HG02852 (cell line): Measurements from ENCODE around the gene NFIA.

Experiments
- ATAC-seq: cut with Tn5 transposase; IDR thresholded peaks from one replicate; pipeline ENCODE4 v1.9.1; 2021; ENCODE audit warnings: mild to moderate bottlenecking, moderate library complexity; ENCODE audit not compliant: unreplicated experiment

Gene NFIA

GRCh38 chr1:61403679-61404596, 321.6 kb downstream of the NFIA start:
- no peak for ATAC-seq

DNA sequence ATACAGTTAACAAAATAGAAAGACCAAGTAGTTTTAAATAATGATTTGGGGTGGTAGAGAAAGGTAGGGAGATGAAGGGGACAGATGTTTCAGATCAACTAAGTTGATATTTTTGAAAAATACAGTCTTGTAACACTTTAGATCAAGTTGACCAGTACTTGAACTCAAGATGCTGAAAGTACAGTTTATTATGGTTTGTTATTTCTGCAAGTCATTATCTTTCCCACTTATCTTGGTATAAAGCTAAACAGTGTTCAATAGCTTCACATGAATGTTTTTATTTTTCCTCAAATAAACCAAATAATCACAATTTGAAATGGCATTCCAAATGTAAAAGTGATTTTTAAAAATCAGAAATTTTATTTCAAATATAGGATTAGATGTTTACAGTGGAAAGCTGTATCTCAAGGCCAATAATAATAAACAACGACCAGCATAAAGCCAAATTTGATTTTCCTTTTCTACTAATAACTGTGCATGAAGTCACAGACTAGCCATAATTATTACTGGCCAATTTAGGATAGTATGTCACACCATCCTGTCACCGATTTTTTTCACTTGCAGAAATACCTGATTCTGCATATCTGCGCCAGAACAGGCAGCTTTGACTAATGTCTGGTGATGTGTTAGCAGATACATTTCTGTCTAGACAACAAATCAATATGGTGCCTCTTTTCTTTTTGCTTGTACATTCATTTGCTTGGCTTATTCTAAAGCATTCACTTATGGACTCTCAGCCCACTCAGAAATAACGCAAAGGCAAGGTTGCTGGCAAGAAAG, 322.4 kb downstream of the NFIA start:
- ATAC-seq, result no peak

DNA sequence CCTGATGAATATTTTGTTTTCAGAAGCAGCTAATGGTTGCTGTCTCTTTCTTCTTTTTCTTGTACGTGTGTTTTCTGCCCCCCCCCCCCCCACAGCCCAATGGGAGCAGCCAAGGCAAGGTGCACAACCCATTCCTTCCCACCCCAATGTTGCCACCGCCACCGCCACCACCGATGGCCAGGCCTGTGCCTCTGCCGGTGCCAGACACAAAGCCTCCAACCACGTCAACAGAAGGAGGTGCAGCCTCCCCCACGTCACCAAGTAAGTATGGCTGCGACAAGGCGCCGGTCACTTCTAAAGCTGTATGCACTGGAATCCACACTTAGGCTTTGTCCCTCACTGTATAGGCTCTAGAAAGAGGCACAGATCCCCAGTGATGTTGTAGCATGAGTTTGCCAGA, 324.1 kb downstream of the NFIA start:
- ATAC-seq, result no peak

DNA sequence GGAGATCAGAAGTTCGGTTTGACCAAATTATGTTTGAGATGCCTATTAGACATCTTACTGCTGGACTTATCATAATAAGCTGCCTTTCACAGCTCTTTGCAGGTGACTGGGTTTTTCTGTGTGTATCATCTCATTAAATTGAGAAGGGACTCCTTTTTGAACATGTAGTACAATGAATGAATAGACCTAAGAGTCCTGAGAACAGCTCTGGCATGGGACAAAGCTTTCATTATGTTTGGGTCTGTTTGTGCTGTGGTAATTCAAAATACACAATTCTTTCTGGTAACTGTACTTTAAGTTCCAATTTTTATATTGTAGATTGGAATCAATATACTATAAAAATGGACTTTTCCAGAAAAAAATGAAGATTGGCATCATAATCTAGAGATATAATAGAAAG, 330.2 kb downstream of the NFIA start:
- ATAC-seq, result no peak

GRCh38 chr1:61419196-61419595, 336.8 kb downstream of the NFIA start:
- ATAC-seq, result no peak

DNA sequence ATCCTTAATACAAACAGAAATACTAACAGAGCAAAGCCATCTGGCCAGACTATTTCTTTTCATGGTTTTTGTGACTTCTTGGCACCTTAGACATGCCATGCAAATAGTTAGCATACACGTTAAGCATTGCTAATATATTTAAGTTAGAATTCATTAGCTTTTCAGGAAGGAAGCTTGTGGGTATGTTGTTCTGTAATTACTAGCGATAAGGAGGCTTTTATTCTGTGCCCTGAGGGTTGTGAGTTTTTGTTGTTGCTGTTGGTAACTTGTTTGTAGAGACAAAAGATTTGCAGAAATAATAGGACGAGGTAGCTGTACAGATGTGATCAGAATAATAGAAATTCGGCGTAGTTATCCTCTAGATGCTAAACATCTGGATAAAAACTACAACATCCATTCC, 337.3 kb downstream of the NFIA start:
- no peak for ATAC-seq

- ATAC-seq, result no peak
These were observed 337.9 kb downstream of the NFIA start for GRCh38 chr1:61420243-61420642.

GRCh38 chr1:61420909-61421835, 338.8 kb downstream of the NFIA start:
- no peak for ATAC-seq

DNA sequence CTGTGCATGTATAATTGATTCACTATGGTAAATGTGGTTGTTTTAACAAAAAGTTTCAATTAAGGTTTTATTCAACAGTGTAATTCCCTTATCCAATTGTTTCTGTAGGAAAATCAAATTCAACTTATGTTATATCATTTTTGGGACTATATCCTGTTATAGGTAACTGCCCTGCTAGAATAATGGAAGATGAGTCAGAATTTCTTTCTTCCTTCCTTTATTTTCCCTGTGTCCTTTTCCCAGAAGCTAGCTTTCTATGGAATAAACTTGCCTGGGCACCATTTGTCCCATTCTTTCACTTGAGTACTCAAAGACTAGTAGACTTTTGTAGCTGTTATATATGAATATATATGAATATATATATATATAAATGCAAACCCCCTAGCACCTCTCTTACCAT, 341.3 kb downstream of the NFIA start:
- no peak for ATAC-seq

DNA sequence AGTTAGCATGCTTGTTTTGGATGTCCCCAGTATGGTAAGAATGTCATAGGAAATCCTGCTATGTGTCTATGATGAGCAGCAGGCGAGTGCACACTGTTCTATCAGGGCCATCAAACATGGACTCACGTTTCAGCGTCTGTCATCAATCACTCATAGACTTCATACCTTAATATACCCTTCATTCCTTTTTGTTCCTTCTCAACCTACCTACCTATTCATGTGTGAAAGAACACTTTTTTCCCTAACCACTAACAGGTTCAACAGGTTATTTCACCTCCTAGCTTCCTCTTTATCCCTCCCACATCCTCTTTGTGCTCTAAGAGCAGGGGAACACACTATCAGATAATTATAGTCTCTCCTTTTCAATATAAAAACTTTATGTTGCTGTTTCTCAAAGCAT, 342.0 kb downstream of the NFIA start:
- no peak for ATAC-seq

DNA sequence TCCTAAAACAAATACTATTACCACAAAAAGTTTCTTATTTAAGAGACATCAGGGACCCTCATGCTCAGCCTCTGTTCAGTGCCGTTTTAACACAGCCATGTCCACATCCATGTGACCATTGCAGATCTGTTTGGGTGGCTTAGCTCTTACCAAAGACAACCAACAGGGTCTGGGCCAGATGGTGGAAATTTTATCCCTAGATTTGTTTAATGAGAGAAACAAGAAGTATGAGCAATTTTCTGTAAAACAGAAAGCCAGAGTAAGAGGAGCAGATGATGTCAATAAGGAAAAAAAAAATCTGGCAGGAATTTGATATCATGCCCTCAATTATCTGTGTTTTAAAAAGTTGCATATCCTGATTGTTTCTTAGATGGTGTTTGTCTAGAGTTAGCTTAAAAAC, 342.7 kb downstream of the NFIA start:
- ATAC-seq, result no peak

DNA sequence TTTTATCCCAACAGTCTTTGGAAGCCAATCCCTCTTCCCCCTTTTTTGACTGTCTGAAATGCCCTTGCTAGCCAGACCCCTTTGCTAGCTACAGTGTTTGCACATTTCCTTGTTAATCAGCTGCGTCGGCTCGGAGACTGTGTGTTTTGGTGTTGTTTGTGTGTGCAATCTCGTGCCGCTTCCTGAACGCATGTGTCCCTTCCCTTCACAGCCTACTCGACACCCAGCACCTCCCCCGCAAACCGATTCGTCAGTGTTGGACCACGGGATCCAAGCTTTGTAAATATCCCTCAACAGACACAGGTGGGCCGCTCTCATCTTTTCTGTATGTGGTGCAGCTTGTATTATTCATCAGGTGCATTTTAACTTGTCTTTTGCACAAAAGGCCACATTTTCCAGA, 343.9 kb downstream of the NFIA start:
- no peak for ATAC-seq

GRCh38 chr1:61426885-61427284, 344.5 kb downstream of the NFIA start:
- no peak for ATAC-seq

DNA sequence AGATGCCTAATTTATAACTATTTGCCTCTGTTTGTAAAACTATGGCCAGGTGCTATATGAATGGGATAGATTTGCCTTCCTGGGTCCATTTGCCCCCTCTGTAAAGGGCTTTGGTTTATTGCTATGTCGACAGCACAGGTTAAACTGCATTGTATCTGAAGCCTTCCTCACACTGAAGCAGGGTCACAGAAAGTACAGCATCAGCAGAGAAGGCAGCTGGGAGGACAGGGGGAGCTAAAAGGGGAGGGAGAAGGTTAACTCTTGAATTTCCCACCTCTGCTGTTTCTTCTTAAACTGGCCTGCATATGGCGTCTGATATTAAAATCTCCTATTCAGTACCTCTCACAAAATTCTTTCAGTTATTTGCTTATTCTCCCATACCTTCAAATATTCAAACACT, 345.1 kb downstream of the NFIA start:
- no peak for ATAC-seq

GRCh38 chr1:61428146-61428545, 345.8 kb downstream of the NFIA start:
- ATAC-seq, result no peak

DNA sequence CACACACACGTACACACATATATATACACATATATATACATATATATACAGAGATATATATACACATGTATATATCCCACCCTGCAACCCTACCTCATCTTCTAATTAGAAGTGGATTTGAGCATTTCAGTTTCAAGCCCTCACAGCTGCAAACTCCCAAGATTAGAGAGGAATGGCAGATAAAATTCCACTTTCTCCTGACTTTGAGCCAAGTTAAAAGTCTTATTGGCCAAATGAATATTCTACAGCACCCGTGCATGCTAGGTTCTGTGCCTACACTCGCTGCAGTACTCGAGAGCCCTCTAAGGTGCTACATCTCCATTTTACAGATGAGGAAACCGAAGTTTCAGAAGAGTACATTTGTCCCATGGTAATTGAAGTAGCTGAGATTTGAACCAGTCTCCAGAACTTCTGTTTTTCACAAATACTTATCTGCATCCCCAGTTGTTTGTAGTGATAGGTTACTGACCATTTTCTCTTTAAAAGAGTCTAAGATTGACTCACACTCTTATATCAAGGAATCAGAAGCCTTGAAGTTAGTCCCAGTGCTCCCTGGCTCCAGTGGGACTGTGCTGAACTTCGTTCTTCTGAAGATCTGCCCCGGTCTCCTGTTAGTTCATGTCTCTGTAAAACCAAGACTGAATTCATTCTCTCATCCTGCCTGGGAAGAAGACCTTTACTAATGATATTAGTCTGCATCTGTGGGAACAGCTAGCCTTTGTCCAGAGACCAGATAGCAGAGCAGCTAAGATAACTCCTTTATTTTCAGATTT, 350.4 kb downstream of the NFIA start:
- ATAC-seq, result no peak

DNA sequence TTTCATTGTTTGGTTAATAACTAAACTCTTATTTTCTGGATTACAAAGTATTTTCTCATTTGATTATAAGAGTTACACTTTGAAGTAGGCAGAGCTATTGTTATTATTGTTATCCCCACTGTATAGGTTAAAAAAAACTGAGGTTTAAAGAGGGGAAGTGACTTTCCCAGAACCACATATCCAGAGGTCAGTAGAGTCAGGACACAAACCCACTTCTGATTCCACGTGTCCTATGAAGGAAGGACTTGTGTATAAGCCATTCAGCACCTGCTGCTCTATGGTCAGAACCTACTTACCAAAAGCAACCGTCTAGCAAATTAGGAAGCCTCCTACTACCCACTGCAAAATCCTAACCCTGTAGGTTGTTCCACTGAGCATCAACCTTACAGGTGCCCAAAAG, 351.3 kb downstream of the NFIA start:
- no peak for ATAC-seq

GRCh38 chr1:61434276-61434675, 351.9 kb downstream of the NFIA start:
- ATAC-seq, result no peak

- ATAC-seq, result no peak
These were observed 352.9 kb downstream of the NFIA start for GRCh38 chr1:61435226-61435625.

DNA sequence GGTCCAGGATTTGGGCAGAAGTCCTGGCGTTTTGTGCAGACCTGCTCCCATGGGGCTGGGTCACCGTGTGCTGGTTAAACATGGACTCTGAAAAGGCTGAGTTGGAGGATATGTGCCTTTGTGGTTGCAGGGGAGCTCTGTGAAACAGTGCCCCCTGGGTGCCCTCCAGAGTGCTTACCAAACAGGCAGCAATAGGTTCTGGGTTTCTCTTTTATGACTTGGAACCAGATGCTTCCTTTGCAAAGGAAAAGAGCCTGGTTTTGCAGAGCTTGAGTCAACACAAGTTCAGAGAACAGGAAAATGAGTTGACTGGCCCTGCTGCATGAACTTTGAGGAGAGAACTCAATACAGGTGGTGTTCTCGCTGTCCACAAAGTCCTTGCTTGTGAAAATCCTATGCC, 353.7 kb downstream of the NFIA start:
- ATAC-seq, result no peak
